GM19240 (cell line): ENCODE measurements around the gene FOXL3.
"Not testable (repeated sequence)": the region's sequence is repeated elsewhere in the genome, so short reads cannot be mapped to it uniquely, and the experiment has no call there.

ENCODE experiments used
- DNase-seq: peaks from one replicate; pipeline ENCODE4 v3.0.0; 2011; ENCODE audit warnings: low spot score; ENCODE audit not compliant: insufficient read length

Gene FOXL3

DNA sequence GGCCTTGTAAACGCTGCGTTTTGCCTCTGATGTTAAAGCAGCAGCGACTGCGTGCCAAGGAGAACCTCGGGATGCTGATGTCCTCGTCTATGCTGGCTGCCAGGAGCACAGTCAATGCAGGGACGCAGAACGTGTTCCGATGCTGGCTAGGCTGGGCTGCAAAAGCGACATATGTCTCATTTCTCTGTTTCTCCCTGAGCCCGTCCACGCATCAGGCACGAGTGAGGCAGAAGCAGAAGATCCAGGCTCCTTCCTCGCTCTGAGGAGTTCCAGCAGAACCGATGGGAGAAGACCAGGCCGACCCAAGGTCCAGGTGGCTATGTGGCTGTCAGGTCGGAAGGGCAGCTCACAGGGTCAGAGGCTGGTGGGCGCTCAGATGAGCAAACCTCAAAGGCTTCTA is 3.7 kb upstream of the FOXL3 start:
- no peak for DNase-seq

DNA sequence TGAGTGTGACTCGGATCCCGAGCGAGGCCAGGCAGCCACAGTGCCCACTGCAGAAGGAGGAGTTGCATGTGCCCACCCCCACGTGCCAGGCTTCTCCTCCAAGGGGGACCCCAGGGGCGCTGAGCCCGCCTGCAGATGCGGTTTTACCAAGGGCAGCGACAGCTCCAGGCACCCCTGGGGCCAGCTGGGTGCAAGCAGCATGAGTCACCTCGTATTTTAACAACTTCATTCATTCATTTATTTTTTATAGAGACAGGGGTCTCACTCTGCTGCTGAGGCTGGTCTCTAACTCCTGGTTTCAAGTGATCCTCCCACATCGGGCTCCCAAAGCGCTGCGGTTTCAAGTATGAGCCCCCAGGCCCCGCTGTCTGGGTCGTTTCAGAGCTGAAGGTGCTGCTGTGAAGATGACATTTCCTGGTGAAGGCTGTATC is 1.3 kb upstream of the FOXL3 start:
- no peak for DNase-seq

DNA sequence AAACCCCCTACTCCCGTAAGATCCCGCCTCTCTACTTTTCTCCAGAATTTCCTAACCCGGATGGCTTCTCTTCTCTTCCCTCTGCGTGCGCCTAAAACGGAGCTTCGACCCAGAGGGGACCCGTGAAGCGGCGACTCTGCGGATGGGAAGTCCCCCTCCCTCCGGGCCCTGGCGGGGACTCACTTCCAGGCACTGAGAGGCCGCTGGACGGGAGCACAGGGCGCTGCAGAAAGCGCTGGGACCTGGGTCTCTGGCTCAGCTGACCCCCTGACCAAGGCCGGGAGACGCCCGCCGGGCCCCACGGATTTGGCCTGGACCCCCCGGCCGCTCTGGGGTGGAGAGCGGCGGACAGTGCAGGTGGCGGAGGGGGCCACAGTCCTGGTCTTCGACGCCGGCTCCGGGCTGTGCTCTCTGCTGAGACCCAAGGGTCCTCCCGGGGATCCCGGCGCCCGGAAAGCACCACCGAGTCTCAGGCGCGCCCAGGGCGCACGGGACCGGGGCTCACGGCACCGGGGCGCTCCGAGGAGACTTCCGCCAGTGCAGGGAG is 688 bp upstream of the FOXL3 start:
- DNase-seq = no peak

DNA sequence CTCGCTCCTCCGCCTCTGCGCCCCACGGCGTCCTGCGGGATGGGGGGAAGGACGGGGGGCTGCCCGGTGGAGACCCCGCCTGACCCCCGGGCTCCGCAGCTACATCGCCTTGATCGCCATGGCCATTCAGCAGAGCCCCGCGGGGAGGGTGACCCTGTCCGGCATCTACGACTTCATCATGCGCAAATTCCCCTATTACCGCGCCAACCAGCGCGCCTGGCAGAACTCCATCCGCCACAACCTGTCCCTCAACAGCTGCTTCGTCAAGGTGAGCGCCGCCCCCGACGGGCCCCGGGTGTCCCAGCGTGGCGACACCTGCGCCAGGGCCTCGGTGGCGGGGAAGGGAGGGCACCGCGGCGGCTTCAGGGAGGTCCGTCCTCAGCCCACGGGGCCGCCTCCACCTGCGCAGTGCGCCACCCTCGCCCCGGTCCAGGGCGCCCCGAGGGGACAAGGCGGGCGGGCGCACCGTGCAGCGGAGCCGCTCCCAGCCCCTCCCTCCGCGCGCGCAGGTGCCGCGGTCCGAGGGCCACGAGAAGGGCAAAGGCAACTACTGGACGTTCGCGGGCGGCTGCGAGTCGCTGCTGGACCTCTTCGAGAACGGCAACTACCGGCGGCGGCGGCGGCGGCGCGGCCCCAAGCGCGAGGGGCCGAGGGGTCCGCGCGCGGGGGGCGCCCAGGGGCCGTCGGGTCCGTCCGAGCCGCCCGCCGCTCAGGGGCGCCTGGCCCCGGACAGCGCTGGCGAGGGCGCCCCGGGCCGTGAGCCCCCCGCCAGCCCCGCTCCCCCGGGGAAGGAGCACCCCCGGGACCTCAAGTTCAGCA is 793 bp downstream of the FOXL3 start:
- DNase-seq = no peak

DNA sequence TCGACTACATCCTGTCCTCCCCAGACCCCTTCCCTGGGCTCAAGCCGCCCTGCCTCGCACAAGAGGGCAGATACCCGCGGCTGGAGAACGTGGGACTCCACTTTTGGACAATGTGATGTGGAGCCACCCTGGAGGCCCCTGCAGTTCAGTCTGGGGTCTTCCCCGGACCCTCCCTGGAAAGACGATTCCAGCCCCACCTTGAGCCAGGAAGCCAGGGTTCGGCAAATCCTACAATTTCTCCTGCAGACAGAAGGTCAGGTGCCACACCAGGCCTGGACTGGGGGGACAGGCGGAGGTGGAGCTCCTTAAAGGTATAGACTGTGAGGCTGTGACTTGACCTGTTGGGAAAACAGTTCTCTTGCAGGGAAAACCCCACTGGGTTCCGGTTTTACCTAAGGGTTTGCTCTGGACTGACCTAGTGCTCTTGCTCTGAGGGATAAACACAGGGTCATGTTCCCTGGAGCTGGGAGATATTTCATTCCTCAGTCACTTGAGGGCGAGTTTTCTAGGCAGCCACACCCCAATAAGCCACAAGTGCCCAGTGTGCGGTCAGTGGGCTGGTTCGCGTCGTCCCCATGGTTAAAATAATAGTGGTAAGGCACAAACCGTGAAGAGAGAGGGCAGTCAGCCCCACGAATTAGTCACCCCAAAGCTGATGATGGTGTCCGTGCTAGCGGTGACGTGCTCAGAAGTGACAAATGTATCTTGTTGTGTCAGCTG is 1.6 kb downstream of the FOXL3 start:
- DNase-seq = no peak

DNA sequence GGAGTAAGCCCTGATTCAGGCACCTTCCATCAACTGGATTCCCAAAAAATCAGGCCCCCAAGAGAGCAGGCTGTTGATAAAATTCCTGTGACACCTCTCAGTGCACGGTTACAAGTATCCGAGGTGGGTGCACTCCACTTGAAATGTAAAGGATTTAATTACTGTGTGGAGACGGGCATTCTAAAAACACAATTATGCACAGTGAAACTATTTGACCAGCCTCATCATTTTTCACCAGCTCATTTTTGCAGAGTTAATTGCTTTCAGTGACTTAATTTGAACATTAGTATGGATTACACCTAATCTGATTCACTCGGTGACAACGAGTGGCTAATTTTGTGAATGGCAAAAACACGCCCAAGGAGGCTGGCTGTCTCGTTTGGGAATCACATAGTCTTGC is 2.3 kb downstream of the FOXL3 start:
- no peak for DNase-seq

DNA sequence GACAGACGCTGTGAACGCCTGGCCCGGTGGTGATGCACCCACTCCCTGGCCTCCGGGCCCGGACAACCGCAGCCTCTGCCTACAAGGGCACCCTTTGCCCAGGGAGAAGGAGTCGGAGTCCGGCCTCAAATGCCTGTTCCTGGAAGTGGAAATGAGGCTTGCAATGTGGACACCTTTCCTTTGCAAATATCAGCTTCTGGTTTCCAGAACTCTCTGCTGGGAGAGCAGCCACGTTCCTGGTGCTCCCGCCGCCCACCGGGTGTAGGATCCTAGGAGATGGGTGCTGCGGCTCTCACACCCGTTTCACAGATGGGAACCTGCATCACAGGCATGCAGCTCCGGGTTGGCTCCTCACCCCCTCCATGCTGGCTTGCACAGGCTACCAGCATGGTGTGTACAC is 2.9 kb downstream of the FOXL3 start:
- DNase-seq = no peak

DNA sequence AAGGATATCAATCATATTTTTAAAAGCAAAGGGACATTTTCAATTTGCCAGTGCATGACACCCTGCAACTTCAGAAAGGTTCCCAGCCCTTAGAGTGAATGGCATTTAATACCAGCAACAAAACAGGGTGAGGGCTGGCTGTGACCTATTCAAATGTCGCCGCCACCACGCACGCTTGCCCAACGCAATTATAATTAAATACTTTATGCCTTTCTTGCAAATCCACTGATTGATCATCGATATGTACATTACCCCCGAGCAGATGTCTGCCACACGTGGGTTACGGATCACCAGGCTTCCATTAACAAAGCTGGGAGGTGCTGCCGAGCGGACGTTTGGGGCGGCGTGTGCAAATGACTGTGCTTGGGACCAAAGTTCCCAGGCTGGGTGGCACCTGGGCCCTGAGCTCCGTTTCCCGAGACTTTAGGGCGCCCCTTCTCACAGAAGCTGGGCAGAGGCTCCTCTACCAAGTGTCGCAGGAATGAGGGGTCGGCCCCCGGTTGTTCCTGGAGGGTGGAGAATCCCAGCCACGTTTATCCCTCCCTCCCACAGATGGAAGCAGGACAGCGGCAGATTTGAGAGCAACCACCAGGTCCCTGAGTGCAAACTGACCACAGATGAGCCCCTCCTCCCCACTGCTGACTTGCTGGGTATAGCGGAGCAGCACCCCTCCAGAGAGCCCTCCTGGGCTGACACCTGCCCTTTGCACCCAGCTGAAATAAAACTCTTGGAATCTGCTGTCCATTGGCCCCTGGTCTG is 3.9 kb downstream of the FOXL3 start:
- DNase-seq = no peak

DNA sequence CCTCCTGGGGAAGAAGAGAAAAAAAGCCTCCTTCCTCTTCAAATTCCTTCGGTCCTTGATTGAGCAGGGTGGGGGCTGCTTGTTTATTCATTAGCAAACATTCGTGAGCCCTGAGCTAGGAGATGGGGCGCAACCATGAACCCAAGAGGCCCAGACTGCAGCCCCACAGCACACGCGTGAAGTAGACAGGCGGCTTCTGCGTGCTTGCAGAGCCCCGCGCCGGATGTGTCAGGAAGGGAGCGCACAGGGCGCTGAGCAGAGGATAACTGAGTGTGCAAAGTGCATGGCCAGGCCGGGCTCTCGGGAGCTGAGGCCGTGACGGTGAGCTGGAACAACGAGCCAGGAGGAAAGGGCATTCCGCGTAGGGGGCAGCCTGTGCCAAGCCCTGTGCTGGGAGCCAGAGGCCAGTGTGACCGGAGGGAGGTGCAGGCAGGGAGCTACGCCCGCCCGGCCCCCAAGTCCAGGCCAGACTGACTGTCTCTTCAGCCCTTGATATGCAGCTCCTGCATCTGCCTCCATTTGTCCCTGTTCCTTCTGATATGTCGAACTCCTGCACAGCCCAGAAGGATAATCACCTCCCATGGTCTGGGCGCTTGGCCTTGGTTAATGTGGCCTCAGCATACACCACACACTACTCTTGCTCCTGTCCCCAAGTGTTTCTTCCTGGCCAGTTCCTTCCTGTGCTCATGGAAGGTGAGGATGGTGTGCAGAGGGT is 4.6 kb downstream of the FOXL3 start:
- DNase-seq = no peak

DNA sequence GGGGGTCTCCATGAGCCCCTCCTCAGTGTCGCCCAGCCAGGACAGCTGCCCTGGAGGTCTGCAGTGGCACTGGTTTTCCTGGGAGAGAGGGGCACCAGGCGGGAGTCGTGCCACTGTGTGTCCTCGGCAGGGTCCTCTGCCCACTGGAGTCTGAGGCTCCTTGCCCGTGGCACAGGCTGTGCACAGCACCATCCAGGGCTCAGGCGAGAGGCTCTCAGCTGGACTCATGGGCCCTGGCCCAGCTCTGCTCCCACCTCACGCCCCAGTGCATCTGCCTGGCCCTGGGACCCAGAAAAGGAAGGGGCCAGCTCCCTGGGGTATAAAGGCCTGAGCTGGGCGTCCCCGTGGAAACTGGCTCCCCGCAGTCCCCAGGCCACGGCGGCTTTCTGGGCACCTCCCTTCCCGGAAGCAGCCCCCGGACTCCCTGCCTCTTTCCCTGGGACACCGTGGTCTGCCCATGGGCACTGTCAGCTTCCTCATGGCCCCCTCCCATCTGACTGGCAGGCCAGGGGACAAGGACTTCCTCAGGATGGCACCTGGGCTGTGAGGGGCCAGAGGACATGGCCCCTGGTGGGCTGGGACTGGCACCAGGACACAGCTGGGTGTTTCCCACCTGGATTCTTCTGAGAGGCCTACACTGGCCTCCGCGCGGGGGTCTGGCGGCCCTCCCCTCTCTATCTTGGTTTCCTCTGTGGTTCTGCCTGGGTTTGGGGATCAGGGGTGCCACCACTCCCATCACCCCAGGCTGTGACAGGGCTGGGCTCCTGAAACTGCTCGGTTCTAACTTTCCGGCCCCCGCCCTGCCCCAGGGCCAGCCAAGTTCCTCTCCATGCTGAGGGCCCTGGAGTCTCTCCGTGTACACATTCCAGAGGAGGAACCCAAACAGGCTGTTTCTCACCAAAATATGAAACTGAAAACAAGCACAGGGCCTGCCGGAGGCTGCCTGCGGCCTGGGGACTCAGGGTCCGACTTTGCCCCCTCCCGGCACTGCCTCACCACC is 5.5 kb downstream of the FOXL3 start:
- no peak for DNase-seq

DNA sequence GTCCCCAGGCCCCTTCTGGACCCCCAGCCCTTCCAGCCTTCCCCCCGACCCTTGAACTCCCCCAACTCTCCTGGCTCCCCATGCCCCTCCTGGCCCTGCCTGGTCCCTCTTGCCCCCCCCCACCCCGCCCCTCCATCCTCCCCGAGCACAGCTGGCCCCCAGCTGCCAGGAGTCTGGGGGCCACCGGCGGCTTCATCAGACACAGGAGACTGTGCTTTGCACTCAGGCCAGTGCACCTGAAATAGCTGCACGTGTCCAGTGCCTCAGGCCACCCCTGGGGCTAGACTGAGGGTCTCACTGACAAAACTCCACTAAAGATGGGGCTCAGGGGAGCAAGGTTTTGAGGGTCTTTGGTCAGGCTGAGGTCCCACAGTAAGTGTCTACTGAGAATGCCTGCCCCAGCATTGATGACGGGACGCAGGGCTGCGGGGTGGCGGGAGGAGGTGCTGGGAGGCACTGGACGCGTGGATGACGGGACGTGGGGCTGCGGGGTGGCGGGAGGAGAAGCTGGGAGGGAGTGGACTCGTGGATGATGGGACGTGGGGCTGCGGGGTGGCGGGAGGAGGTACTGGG is 6.5 kb downstream of the FOXL3 start:
- DNase-seq = no peak

DNA sequence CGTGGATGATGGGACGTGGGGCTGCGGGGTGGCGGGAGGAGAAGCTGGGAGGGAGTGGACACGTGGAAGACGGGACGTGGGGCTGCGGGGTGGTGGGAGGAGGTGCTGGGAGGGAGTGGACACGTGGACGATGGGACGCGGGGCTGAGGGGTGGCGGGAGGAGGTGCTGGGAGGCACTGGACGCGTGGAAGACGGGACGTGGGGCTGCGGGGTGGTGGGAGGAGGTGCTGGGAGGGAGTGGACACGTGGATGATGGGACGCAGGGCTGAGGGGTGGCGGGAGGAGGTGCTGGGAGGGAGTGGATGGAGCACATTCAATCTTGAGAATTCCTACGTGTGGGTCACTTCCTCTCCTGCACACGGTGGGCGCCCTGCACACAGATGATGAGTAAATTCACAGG is 7.2 kb downstream of the FOXL3 start:
- not testable (repeated sequence) for DNase-seq

DNA sequence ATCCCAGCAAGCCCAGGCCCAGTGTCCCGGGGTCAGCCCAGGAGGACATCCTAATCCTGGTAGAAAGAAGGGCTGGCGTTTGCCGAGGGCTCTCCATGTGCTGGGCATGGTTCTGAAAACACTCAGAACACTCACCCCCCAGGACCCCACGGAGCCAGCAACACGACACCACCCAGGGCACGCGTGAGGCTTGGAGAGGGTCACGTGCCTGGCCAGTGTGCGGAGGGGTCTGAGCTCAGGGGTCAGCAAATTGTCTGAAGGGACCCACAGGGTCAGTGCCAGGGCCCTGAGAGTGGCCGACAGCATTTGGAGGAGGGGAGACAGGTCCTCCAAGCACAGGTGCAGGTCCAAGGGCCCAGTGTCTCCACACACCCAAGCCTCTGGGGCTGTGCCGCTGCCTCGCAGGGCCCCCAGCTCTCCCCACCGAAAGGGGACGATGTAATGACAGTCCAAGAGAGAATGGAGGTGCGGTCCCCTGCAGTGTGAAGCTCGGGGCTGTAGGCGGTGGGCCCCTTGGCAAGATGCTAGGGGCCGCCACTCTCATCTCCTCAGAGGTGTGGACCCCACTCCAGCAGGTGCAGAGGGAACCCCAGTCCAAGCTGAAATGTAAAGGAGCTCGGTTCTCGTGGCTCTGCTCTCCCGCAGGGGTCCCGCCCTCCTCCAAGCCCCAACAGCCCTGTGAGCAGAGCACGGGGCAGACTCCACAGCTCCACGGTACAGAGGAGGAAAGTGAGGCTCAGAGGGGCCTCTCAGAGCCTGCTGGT is 7.8 kb downstream of the FOXL3 start:
- DNase-seq = no peak

DNA sequence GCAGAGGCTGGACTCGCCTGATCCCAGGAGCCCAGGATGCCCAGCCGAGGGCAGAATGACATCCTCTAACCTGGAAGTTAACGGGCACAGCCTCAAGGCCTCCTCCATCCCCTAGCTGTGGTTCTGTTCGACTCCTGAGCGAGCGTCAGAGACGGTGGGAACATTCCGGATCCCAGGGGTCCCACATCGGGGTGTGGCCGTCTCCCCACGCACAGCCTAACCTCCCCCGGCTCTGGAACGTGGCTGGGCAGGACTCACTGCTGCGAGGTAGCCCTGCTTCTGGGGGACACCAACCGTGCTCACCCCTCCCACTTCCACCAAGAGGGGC is 8.4 kb downstream of the FOXL3 start:
- no peak for DNase-seq

DNA sequence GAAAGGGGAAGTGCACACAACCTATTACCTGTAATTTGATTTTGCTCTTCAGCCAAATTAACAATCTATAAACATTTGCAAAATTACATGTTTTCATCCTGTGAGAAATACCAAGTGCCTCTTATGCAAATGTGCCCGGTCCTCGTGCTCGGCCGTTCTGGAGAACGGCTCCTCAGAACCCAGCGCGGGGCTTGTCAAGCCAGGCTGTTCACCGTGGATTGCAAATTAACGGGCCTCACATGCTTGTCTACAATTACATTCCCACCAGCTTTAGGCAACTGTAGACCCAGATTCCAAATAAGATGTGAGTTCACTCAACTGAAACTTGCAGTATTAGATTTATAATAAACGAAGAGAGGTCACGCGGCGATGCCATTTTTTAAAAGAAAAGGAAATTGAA is 8.8 kb downstream of the FOXL3 start:
- no peak for DNase-seq

DNA sequence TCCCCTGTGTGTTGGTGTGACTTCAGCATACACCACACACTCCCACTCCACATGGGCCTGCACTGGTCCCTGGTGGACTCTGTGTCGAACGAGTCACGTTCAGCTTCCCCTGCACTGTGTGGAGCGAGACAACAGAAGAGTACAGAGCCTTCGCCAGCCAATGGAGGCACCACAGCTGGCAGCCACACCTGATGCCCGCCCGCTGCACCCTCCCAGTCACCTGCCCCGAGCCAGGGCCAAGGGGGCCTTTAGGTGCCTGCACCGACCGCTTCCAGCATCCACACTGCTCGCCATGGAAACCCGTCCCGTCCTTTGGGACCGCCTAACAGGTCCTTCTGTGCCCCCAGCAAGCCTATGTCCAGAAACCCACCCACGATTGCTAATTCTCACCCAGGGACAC is 9.2 kb downstream of the FOXL3 start:
- DNase-seq = no peak

DNA sequence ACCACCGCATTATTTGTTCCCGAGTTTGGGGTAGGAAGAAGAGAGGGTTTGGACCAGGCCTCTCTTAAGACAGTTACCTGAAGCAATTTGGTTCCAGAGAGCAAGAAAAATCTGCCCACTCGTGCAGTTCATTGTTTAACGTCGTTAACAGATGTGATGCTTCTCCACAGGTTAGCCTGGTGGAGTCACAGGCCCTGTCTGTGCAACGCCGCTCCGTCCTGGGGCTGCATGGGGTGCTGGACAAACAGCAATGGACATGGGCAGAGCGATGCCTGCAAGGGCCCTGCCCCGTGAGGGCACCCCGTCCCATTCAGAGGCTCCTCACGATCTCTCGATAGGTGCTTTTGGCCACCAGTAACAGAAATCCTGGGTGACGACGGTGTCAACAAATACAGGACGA is 9.7 kb downstream of the FOXL3 start:
- no peak for DNase-seq

DNA sequence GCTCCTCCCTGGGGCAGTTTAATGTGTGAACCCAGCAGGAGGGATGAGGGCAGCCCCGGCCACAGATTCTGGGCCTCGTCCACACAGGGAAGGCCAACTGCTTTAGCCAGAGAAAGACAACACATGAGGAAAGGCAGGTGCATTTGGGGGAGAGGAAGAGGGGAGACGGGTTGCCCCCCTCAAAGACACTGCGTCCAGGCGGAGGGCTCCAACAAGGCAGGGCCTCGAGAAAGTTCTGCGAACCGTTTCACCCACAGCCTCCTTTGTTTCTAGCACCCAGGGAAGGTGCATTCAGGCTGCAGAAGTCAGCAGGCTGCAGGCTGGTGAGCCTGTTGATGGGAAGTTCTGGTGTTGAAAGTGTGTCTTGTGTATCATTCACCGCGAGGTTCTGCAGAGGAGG is 10.1 kb downstream of the FOXL3 start:
- no peak for DNase-seq
